GM21360 (cell line): ENCODE measurements around the gene GPC6.
"Not testable (repeated sequence)": the region's sequence is repeated elsewhere in the genome, so short reads cannot be mapped to it uniquely, and the experiment has no call there.

Experiments
- ATAC-seq: cut with Tn5 transposase; IDR thresholded peaks from one replicate; pipeline ENCODE4 v1.9.1; 2021; ENCODE audit warnings: mild to moderate bottlenecking, moderate library complexity; ENCODE audit not compliant: unreplicated experiment

GPC6 gene

DNA sequence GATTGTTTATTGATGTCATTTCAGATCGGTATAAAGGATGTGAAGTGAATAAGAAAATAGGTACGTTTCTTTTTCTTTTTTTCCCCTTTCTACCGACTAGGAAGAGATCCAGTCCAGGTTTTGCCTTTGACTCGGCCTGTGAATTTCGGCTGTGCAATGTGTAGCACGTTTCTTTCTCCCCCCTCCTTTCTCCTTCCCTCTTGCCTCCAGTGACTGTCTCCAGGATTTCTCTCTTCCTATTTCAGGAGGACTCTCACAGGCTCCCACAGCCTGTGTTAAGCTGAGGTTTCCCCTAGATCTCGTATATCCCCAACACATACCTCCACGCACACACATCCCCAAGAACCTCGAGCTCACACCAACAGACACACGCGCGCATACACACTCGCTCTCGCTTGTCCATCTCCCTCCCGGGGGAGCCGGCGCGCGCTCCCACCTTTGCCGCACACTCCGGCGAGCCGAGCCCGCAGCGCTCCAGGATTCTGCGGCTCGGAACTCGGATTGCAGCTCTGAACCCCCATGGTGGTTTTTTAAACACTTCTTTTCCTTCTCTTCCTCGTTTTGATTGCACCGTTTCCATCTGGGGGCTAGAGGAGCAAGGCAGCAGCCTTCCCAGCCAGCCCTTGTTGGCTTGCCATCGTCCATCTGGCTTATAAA, at the start of gene GPC6:
Gene GPC6, plus strand, starts transcription at position 185 of the 657 bp plus-strand sequence.
- ATAC-seq: no peak

DNA sequence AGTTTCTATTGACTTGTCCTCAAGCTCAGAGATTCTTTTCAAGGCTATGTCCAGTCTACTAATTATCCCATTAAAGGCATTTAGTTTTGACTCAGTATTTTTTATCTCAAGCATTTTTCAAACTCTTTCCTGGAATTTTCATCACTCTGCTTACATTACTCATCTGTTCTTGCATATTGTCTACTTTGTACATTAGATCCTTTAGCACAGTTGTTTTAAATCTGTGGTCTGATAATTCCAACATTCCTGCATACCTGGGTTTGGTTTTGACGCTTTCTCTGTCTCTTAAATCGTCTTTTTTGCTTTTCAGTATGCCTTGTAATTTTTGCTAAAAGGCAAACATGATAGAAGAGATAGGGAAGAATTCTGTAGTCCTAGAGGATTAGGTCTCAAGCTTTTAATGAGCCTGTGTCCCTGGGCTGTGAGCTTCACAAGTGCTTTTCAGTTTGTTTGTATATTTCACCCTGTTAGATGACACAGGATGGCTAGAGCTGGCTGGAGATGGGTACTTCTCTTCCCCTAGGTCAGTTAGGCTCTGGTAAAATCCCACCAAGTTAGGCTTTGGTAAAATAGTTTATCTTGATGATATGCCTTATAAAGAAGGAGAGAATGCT, 46.1 kb upstream of the GPC6 start:
- no peak for ATAC-seq

DNA sequence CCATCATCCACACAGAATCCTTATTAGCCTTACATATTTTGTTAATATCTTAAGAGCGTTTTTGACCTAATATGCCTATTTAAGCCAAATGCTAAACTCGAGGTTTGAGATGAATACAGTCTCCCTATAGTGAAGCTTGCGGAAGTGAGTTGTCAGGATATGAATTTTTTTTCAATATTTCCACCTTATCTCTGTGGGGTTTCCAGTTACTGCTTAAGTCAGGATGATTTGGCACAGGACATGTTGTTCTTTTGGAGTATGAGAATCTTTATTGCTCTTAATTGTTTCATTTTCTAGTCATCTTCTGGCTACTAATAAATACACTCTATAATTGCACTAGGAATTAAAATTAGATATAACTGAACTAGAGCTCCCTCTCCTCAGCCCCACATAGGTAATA, 44.2 kb upstream of the GPC6 start:
- no peak for ATAC-seq

DNA sequence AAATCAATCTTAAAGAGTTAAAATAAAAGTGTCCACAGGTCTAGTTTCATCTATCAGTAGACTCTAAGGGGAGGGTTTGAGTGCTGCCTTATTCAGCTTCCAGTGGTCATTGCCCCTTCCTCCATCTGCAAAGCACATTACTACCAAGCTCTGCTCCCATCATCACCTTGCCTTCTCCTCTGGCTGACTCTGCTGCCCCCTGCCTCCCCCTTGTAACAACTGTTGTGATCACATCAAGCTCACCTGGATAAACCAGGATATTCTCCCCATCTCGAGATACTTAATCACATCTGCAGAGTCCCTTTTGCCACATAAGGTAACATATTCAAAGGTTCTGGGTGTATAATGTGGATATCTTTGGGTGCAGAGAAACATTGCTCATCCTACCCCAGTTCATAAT, 43.3 kb upstream of the GPC6 start:
- no peak for ATAC-seq

DNA sequence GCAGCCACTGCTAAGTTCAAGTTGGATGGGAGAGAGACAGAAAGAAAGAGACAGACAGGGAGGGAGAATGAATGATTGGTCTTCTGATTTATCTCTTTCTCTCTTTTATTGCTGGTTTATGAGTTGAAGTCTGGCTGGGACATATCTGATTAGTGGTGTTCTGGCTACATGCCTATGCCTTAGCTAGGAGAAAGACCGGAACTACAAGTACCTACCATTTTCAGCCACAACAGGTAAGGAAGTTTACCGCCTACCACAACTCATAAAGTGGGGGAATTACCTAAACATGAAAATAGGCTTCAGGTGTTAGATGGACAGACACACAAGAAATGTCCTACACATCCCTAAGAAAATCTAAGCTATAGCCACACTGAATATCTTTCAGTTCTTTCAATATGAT, 36.6 kb upstream of the GPC6 start:
- ATAC-seq: no peak

DNA sequence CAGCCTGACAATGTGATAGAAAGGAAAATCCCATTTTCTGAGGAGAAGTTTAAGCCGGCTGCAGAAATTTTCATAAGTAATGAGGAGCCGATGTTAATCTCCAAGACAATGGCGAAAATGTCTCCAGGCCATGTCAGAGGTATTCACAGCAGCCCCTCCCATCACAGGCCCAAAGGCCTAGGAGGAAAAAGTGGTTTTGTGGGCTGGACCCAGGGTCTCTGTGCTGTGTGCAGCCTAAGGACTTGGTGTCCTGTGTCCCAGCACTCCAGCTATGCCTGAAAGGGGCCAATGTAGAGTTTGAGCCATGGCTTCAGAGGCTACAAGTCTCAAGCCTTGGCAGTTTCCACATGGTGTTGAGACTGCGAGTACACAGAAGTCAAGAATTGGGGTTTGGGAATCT, 32.9 kb upstream of the GPC6 start:
- ATAC-seq: no peak

DNA sequence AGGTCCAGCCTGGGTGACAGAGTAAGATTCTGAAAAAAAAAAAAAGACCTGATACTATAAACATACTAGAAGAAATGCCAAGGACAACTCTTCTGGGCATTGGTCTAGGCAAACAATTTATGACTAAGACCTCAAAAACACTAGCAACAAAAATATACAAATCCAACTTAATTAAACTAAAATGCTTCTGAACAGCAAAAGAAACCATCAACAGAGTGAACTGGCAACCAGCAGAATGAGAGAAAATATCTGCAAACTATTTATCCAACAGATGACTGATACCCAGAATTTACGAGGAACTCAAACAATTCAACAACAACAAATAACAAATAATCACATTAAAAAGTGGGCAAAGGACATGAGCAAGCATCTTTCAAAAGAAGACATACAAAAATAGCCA, 26.8 kb upstream of the GPC6 start:
- ATAC-seq: no peak

DNA sequence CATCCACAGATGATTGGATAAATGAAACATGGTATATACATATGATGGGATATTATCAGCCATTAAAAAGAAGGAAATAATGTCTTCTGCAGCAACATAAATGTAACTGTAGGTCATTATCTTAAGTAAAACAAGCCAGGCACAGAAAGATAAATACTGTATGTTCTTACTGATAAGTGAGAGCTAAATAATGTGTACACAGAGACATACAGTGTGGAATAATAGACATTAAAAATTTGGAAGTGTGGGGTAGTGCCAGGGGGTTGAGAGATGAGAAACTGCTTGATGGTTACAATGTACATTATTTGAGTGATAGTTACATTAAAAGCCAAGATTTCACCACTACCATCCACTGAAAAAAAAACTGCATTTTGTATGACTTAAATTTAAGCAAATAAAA, 26.0 kb upstream of the GPC6 start:
- ATAC-seq: no peak

DNA sequence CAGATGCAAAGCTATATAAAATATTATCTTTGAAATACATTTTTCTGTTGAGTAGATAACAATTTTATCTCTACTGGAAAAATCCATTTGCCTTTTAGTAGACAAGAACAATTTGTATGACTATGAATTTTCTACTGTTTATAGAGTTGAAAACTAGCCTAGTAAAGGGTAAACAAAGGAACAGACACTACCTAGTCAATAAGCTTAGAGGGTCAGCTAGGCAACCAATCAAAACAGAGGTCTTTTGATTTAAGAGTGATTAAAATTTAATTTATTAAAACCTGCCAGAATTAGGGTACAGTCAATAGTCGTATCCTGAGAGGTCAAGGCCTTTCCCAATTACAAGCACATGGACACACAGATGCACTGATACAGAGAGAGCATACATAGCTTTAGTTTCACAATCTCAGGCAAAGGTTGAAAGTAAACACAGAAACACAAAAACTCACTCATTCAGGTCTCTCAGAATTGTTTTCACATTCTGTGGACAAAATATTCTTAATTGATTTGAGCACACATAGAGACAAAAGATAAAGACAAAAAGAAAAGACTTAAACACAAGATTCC, 24.5 kb upstream of the GPC6 start:
- no peak for ATAC-seq

DNA sequence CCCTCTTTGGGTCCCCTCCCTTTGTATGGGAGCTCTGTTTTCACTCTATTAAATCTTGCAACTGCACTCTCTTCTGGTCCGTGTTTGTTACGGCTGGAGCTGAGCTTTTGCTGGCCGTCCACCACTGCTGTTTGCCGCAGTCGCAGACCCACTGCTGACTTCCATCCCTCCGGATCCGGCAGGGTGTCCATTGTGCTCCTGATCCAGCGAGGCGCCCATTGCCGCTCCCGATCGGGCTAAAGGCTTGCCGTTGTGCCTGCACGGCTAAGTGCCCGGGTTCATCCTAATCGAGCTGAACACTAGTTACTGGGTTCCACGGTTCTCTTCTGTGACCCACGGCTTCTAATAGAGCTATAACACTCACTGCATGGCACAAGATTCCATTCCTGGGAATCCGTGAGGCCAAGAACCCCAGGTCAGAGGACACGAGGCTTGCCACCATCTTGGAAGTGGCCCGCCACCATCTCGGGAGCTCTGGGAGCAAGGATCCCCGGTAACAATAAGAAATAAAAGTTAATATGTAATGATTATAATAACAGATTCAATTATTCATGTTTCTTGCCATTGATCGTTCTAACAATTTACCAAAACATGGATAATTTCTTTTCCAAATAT, 19.7 kb upstream of the GPC6 start:
- ATAC-seq: not testable (repeated sequence)

DNA sequence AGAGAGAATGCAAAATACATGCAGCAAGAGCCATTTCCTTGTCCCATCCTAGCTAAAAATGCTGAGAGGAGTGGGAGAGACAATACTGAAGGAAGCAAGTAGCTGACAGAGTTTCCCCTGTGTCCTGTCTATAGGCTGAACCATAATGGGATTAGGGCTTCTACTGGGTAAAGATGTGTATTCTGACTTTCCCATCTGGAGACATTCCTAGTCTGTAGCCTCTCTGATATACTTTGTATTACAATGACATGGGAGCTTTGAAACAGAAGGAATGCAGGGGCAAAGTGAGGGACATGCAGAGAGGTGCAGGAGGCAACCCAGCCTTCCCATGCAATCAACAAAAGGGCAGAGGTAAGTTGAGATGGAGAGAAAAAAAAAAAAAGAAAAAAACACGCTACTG, 10.5 kb upstream of the GPC6 start:
- no peak for ATAC-seq

DNA sequence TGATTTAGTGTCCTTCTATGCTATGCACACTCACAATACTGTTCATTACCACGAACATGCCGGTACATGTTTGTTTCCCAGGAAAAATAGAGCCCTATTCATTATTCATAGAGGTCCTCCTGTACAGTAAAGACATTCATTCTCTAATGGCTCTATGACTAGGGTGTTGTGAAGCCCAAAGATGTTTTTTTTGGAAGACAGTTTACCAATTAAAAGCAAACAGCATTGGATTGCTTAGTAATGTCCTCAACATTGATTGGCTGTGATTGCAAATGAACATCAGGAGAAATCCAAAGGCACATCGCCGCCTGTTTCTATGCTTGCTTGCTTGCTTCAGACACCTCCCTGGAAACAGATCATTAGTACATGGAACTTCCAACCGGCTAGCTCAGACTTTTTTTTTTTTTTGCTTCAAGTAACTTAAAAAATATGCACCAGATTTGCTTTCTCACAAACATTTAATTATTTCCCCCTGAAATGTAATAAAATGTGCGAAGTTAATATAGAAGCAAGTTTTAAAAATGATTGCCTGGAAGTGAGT, 8.8 kb upstream of the GPC6 start:
- no peak for ATAC-seq

DNA sequence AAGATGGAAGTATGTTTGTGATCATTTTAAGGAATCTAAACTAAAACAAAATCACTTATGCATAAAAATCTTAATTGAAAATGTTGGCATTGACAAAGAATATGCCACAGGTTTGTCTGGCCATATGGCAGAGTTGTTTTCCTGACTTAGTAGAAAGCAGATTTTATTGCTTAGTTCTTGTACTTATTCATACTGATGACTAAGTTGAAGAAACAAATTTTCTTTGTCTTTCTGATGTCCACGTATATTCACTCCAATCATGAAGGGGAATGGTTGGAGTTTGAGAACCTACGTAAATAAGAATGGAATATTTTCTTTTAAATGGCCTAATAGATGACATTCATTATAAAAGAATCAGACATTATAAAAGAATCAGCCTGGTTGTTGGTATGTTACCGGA, 8.0 kb upstream of the GPC6 start:
- ATAC-seq: no peak

DNA sequence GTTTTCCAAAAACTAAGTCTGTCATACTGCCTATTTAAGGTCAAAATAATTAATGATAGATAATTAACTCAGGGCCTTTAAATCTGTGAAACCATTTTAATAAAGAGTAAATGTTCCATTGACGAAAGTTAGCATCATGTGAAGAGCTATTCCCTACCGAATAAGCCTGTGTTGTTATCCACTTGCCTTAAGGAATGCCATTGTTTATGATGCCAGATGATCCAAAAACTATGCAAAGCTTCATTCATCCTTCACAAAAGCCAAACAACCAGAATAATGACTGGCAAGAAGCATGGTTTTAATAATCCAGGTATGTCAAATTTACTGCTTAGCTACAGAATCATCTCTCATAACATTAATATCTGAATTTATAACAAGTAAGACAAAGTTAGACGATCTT, 6.5 kb upstream of the GPC6 start:
- ATAC-seq: no peak

DNA sequence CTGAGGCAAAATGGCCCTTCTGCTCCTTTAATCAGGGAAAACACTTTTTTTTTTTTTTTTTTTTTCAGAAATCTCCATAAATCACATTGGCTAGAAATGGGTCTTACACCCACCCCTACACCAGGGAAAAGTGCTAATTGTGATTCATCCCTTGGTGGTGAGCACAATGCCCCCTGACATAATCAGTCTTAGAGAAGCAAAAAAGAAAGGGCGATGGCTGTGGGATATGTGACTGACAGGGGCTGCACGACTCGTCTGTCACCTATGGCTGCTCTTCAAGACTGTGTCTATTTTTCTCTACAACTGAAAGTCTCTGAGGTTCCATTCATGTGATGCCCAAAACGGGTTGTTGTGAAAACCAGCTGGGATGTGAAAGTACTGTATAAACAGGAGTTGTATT, 3.6 kb upstream of the GPC6 start:
- no peak for ATAC-seq

DNA sequence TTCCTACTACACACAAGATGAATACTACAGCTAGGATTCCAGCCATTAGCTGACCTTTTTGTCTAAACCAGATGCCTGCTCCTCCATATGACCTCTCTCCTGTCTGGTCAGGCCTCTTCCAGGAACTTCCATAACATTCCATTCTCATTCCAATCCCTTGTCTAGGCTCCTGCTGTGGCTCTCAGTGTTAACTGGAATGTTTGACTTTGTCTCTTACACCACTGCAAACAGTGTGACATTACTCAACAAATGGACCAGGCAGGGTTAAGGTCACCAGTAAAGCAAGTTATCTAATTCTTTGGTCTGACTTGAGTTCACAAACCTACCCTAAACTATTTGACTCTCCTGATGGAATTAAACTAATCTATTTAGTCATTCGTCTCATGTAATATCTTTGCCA, 2.1 kb upstream of the GPC6 start:
- ATAC-seq: no peak

DNA sequence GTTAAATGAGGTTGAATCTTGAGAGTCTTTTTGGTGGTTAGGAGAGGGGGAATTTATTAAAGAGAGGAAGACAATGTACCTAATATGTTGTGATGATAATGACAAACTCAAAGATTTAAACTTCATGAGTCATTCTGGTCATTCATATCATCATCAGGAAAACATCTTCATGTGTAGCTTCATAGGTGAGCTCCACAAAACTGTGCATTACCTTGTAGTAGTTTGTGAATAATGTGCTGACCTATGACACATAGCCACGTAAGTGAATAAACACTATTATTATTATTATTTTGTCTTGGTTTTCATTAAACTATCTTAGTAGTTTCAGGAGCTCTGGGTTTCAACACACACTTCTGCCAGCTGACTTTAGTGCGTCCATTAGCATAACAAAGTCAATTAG, 997 bp upstream of the GPC6 start:
- no peak for ATAC-seq

DNA sequence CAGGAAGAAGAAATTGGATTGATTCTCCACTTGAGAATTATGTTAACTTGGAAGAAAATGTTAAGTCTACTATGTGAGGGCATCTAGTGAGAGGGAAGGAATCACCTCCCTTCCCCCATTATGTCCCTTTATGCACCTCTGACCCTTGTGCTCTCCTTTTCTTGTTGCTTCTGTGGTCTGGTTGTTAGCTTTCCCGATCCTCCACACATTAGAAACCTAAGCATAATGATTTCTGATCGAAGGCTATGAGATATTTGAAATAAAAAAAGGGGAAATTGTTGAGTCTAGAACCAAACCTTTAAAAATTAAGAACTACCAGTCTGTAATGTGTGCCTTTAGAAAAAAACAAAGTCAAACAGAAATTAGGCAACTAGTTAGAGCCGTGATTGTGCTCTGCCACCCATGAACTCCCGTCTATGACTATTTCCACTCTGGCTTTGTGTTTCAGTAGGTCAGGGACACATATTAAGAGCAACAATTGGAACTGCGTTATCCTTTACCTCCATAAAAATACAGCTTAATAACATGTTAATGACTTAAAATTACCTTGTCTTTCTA, 463 bp upstream of the GPC6 start:
- no peak for ATAC-seq

DNA sequence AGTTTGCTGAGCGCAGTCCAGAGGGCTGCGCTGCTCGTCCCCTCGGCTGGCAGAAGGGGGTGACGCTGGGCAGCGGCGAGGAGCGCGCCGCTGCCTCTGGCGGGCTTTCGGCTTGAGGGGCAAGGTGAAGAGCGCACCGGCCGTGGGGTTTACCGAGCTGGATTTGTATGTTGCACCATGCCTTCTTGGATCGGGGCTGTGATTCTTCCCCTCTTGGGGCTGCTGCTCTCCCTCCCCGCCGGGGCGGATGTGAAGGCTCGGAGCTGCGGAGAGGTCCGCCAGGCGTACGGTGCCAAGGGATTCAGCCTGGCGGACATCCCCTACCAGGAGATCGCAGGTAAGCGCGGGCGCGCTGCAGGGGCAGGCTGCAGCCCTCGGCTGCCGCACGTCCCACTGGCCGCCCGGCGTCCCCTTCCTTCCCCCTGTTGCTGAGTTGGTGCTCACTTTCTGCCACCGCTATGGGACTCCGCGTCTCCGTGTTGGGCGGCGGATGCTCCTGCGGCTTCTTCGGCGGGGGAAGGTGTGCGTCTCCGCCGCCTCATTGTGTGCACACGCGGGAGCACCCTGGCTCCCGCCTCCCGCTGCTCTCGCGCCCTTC, 772 bp downstream of the GPC6 start:
- ATAC-seq: no peak

DNA sequence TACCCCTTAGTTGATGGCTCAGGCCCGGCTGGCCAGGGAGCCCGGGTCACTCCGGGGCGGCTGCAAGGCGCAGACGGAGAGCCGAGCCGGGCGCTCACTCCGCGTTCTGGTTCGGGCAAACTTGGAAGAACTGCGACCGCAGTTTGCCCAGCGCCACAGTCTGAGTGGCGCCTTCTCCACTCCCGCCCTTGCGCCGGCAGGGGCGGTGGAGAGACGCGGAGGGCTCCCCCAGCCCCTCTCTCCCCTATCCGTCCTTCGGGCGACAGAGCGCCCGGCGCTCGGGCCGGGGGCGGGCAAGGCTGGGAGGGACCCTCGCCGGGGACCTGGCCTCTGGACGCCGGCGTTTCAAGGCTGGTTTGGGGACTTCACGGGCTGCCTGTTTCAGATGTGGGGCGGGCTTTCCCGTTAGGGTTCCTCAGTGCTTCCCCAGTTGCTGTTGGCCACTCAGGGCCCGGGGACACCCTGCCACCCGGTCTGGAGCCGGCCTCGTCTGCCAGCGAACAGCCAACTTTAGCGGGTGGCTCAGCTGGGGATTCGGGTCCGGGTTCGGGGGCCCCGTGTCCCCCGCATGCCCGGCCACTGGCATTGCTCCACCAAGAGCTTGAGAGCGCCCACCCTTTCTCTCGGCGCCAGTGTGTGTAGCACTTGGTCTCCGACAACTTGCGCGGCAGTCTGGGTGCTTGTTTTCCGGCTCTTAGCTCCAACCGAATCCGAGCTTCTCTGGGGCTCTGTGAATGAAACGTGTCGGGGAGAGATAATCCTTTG, 1.5 kb downstream of the GPC6 start:
- ATAC-seq: no peak

DNA sequence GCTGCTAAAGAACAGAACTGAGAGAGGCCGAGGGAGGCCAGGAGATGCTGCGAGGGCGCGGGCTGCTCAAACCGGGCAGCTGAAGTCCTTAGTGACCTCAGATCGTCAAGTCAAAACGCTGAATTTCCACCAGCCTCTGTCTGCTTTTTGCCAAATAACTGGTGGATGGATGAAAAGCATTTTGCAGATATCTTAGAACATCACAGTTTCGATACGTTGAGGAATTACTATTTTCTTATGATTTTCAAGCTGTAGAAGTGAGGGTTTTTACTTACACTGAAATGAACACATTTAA, 2.0 kb downstream of the GPC6 start:
- ATAC-seq: no peak
